Ectodermal cell (in vitro differentiated cells): ENCODE measurements around the gene KCNQ5.

Experiments used
- H3K27ac ChIP-seq: 2 replicates; pipeline ENCODE4 v1.7.0; 2013; ENCODE audit warnings: mild to moderate bottlenecking, low read depth, low read length; ENCODE audit not compliant: insufficient read depth, poor library complexity, severe bottlenecking
- H3K27me3 ChIP-seq: 2 replicates; pipeline ENCODE4 v1.7.0; 2013; ENCODE audit warnings: mild to moderate bottlenecking, low read length; ENCODE audit not compliant: insufficient read depth, control insufficient read depth, poor library complexity, severe bottlenecking
- H3K36me3 ChIP-seq: one replicate; pipeline ENCODE4 v1.7.0; 2013; ENCODE audit warnings: low read length; ENCODE audit not compliant: control insufficient read depth, insufficient read depth
- H3K4me1 ChIP-seq: one replicate; pipeline ENCODE4 v1.7.0; 2013; ENCODE audit warnings: low read length; ENCODE audit not compliant: control insufficient read depth, insufficient read depth
- H3K4me3 ChIP-seq: 2 replicates; pipeline ENCODE4 v1.7.0; 2013; ENCODE audit warnings: low read depth, low read length, control low read depth; ENCODE audit not compliant: insufficient read depth
- H3K9me3 ChIP-seq: 2 replicates; pipeline ENCODE4 v1.7.0; 2013; ENCODE audit warnings: mild to moderate bottlenecking, low read length, moderate library complexity; ENCODE audit not compliant: control insufficient read depth
- WGBS, 2 experiments: methylation state at CpG; one replicate each; pipeline ENCODE4 v1.1.7; 2013; ENCODE audit warnings: missing lambda C conversion rate in 2 of 2; 5-methylcytosine and 5-hydroxymethylcytosine counted together

The KCNQ5 gene

GRCh38 chr6:72826037-72826436, 204.2 kb downstream of the KCNQ5 start:
- no peak overlapping the region for H3K4me3 ChIP-seq
- H3K9me3 ChIP-seq, result no peaks in the 10 kb centered on the region
- H3K27me3 ChIP-seq, result no peaks in the 10 kb centered on the region
- WGBS, 2 experiments, result 100% methylated on average over 1 of the region's 1 CpG
- H3K4me1 ChIP-seq, result no peaks in the 10 kb centered on the region
- H3K36me3 ChIP-seq, result no peaks in the 10 kb centered on the region
- no peak overlapping the region for H3K27ac ChIP-seq

- Histone ChIP-seq H3K4me1 (no peaks in the 10 kb centered on the region), H3K36me3 (no peaks in the 10 kb centered on the region), H3K27ac (no peak overlapping the region), H3K4me3 (no peak overlapping the region), H3K27me3 (no peaks in the 10 kb centered on the region), H3K9me3 (no peaks in the 10 kb centered on the region)
- WGBS, 2 experiments, result 95 to 100% methylated on average over 1 of the region's 1 CpG
Observed at GRCh38 chr6:72826744-72827438, 205.0 kb downstream of the KCNQ5 start.

- Histone ChIP-seq H3K4me1 (no peaks in the 10 kb centered on the region), H3K27me3 (no peaks in the 10 kb centered on the region), H3K9me3 (no peaks in the 10 kb centered on the region), H3K27ac (no peak overlapping the region), H3K36me3 (no peaks in the 10 kb centered on the region), H3K4me3 (no peak overlapping the region)
- WGBS, 2 experiments, result 87 to 100% methylated on average over 2 of the region's 2 CpGs
Observed at GRCh38 chr6:72828904-72829303, 207.0 kb downstream of the KCNQ5 start.

GRCh38 chr6:72832271-72832670, 210.4 kb downstream of the KCNQ5 start:
- Histone ChIP-seq H3K9me3 (no peaks in the 10 kb centered on the region), H3K27ac (no peak overlapping the region), H3K36me3 (no peaks in the 10 kb centered on the region), H3K4me1 (no peaks in the 10 kb centered on the region), H3K27me3 (no peaks in the 10 kb centered on the region), H3K4me3 (no peak overlapping the region)
- 89 to 92% methylated on average over 2 to 3 of the region's 3 CpGs for WGBS, 2 experiments

- Histone ChIP-seq H3K27ac (no peak overlapping the region), H3K4me1 (no peaks in the 10 kb centered on the region), H3K36me3 (no peaks in the 10 kb centered on the region), H3K9me3 (no peaks in the 10 kb centered on the region), H3K27me3 (no peaks in the 10 kb centered on the region), H3K4me3 (no peak overlapping the region)
- WGBS, 2 experiments, result 0% methylated on average over 1 of the region's 1 CpG; no CpG with 5 or more reads in 1 of the 2 experiments
Observed at GRCh38 chr6:72835749-72836148, 213.9 kb downstream of the KCNQ5 start.

- H3K4me3 ChIP-seq, result no peak overlapping the region
- no peak overlapping the region for H3K27ac ChIP-seq
- no peaks in the 10 kb centered on the region for H3K4me1 ChIP-seq
- H3K27me3 ChIP-seq, result no peaks in the 10 kb centered on the region
- H3K36me3 ChIP-seq, result no peaks in the 10 kb centered on the region
- WGBS, 2 experiments, result 86% methylated on average over 1 of the region's 1 CpG; no CpG with 5 or more reads in 1 of the 2 experiments
- no peaks in the 10 kb centered on the region for H3K9me3 ChIP-seq
Observed at GRCh38 chr6:72836971-72837370, 215.1 kb downstream of the KCNQ5 start.

- H3K4me3 ChIP-seq, result no peak overlapping the region
- H3K27ac ChIP-seq, result no peak overlapping the region
- no peaks in the 10 kb centered on the region for H3K9me3 ChIP-seq
- WGBS, 2 experiments, result 83 to 98% methylated on average over 1 to 2 of the region's 2 CpGs
- no peaks in the 10 kb centered on the region for H3K27me3 ChIP-seq
- no peaks in the 10 kb centered on the region for H3K36me3 ChIP-seq
- no peaks in the 10 kb centered on the region for H3K4me1 ChIP-seq
Observed at GRCh38 chr6:72841195-72841594, 219.3 kb downstream of the KCNQ5 start.

- H3K4me1 ChIP-seq, result no peaks in the 10 kb centered on the region
- no peaks in the 10 kb centered on the region for H3K36me3 ChIP-seq
- H3K9me3 ChIP-seq, result no peaks in the 10 kb centered on the region
- WGBS, 2 experiments, result 94 to 100% methylated on average over 4 of the region's 4 CpGs
- no peak overlapping the region for H3K27ac ChIP-seq
- no peaks in the 10 kb centered on the region for H3K27me3 ChIP-seq
- H3K4me3 ChIP-seq, result no peak overlapping the region
Observed at GRCh38 chr6:72842140-72842539, 220.3 kb downstream of the KCNQ5 start.

GRCh38 chr6:72844614-72845013, 222.8 kb downstream of the KCNQ5 start:
- WGBS, 2 experiments, result 81 to 92% methylated on average over 3 to 4 of the region's 4 CpGs
- H3K4me1 ChIP-seq, result no peaks in the 10 kb centered on the region
- H3K4me3 ChIP-seq, result no peak overlapping the region
- no peaks in the 10 kb centered on the region for H3K36me3 ChIP-seq
- no peaks in the 10 kb centered on the region for H3K27me3 ChIP-seq
- H3K27ac ChIP-seq, result no peak overlapping the region
- no peaks in the 10 kb centered on the region for H3K9me3 ChIP-seq

GRCh38 chr6:72849346-72849745, 227.5 kb downstream of the KCNQ5 start:
- Histone ChIP-seq H3K4me1 (no peaks in the 10 kb centered on the region), H3K27me3 (no peaks in the 10 kb centered on the region), H3K4me3 (no peak overlapping the region), H3K36me3 (no peaks in the 10 kb centered on the region), H3K27ac (no peak overlapping the region), H3K9me3 (no peaks in the 10 kb centered on the region)

GRCh38 chr6:72850040-72850439, 228.2 kb downstream of the KCNQ5 start:
- Histone ChIP-seq H3K4me3 (no peak overlapping the region), H3K27me3 (no peaks in the 10 kb centered on the region), H3K36me3 (no peaks in the 10 kb centered on the region), H3K4me1 (no peaks in the 10 kb centered on the region), H3K9me3 (no peaks in the 10 kb centered on the region), H3K27ac (no peak overlapping the region)
- WGBS, 2 experiments, result 94% methylated on average over 2 of the region's 2 CpGs
